ENCODE results near the gene OGDH.
"Not testable (repeated sequence)": the region's sequence is repeated elsewhere in the genome, so short reads cannot be mapped to it uniquely, and the experiment has no call there.

OGDH gene

DNA sequence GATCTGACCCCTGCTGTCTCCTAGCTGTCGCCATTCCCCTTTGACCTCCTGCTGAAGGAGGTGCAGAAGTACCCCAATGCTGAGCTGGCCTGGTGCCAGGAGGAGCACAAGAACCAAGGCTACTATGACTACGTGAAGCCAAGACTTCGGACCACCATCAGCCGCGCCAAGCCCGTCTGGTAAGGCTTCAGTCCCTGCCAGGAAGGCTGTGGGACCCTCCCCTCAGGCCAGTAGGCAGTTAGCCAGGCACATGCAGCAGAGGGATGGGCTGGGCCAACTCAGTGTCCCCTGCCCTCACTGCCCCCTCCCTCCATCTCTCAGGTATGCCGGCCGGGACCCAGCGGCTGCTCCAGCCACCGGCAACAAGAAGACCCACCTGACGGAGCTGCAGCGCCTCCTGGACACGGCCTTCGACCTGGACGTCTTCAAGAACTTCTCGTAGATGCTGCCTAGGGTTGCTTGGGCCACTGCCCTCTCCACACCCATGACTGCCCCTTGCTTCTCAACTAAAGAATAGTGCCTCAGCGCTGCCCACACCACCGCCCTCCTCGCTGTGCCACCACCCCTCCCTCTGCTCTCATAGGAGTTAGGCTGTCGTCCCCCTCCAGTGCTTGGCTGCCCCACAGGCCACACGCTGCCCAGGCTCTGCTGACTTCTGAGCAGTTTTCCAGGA, 101.3 kb downstream of the OGDH start:
- DNase-seq (ENCODE audit: low spot score), result no peak

DNA sequence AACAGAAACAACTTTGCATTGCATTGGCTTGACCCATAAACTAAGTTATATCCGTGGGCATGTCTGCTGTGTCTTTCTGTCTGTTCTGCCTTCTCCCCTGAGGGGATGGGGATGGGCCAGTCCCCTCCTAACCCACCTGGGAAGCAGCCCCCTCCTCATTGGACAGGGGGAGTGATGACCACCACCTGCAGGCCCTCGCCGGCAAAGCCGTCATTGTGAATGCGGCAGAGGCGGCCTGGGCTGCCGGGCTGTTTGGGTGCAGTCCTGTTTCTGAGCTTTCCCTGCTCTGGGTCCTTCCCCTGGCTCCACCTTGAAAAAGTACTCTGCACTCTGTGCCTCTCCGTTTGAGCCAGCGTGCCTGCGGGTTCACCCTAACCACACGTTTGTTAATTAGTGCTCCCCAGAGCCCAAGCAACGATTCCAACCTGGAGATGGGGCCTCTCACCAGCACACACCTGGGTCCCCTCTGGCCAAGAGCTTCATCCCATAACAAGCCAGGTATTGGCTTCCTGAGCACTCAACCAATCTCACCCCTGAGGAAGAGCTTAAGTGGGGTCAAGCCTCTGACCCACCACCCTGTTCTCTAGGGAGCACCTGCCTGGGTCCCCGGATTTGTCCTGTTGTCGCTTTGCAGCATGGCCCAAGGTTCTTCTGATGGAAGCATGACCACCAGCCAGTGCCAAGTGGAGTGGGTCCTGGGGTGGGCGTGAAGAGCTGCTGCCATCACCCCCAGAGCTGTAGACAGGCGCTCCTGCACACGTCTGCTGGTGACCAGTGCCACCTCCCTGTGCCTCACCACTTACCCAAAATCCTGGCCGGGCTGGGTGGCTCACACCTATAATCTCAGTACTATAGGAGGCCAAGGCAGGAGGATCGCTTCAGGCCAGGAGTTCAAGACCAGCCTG, 102.8 kb downstream of the OGDH start:
- peak; percentile 53 for DNase-seq (ENCODE audit: low spot score)

DNA sequence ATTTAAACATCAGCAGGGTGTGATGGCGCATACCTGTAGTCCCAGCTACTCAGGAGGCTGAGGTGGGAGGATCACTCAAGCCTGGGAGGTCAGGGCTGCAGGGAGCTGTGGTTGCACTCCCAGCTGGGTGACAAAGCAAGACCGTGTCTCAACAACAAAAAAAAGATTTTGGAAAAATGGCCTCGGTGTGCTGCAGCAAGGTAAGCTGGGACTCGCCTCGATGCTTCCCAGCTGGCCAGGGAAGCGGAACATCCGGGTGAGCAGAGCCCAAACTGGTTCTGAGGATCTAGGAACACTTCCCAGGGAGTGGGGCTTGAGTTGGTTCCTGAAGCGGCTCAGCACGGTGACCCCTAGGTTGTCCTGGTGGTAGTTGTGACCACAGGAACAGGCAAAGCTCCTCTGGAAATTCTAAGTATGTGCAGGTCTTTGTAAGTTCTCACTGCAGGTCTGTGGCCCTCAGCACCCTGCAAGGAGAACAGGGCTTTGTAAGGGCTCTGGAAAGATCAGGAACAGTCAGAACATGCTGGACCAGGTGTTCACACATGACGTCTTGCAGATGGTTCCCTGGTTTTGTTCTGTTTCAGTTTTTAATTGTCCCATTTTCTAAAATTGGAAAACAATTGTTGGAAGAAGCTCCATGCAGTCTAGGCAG, 103.6 kb downstream of the OGDH start:
- DNase-seq (ENCODE audit: low spot score), result no peak

DNA sequence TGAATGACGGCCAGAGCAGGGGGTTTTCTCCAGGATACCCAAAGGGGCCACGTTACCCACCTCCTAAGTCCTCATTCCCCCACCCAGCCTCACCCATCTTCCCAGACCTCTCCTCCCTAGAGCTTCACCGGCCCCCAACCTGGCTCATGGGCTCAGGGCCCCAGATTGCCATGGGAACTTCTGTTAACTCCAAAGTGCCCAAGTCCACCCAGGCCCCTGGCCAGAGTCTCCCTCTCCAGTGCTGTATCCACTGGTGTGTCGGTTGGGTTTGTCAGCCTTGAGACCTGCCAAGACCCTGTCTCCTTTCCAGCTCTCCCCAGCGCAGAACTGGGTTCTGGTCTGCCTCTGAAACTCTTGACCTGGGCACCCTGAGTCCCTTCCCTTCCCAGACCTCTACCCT, 105.1 kb downstream of the OGDH start:
- no peak for DNase-seq (ENCODE audit: low spot score)

DNA sequence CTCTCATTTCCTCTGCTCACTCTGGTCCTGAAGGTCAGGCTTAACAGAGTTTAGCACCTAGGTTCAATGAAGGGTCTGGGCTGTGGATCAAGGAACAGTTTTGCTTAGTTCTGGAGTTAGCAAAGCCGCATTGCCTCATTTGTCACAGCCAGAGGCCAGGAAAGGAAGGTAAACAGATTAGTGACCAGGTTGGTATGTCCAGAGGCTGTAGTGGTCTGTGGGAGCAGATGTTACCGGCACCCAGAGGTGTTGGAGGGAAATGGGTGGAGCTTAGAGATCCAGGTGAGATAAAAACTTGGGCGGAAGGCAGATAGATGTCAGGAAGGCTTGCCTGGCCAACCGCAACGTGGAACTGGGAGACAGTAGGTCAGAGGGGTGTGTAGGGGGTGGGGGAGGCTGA, 105.6 kb downstream of the OGDH start:
- no peak for DNase-seq (ENCODE audit: low spot score)

DNA sequence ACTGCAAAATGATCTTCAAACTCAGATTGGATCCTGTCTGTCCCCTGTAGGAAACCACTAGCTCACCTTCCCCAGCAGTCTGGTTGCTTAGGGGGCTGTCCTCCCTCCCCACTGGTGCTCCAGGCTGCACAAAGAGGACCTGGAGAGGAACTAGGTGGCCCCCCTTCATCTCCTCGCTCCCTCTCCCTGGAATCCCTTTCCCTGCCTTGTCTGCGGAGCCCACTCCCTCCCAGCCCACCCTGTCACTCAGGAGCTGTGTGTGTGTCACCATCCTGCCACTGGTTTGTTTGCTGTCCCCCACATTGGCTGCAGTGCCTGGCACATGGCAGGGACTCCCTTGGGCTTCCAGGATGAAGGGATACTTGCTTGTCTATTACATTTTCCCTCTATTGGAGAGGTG, 106.7 kb downstream of the OGDH start:
- no peak for DNase-seq (ENCODE audit: low spot score)

DNA sequence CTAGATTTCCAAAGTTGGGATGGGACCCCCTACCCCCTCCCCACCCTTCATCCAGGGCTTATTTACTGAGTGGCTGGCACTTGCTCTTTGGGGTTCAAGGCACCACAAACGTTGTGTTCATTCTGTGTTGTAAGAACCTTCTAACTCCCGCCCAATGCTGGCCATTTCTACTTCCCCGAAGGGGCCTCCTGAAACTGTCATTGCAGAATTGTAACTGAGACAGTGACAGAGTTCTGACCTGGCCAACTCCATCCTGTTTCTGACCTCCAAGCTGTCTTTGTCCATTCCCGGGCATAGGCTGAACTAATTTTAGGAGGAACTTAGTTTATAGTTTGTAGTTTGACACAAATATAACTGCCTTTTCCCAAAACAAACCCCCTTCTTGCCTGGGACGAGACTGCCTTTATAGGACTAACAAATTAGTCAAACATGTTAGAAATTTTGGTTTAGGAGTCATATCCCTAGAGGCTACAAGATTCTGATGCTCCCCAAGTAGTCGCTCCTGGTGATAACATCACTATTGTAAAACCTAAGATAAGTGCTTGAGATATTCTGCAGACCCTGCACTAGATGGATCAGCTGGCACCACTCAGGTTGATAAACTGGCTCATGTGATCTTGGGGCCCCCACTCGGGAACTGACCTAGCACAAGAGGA, 107.4 kb downstream of the OGDH start:
- no peak for DNase-seq (ENCODE audit: low spot score)

DNA sequence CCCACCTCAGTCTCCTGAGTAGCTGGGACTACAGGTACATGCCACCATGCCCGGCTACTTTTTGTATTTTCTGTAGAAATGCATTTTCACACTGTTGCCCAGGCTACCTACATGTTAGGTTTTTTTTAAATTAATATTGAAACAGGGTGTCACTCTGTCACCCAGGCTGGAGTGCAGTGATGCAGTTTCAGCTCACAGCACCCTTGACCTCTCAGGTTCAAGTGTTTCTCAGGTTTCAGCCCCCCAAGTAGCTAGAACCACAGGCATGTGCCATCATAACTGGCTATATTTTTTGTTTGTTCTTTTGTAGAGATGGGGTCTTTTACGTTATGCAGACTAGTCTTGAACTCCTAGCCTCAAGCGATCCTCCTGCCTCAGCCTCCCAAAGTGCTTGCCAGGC, 109.8 kb downstream of the OGDH start:
- DNase-seq (ENCODE audit: low spot score), result no peak

DNA sequence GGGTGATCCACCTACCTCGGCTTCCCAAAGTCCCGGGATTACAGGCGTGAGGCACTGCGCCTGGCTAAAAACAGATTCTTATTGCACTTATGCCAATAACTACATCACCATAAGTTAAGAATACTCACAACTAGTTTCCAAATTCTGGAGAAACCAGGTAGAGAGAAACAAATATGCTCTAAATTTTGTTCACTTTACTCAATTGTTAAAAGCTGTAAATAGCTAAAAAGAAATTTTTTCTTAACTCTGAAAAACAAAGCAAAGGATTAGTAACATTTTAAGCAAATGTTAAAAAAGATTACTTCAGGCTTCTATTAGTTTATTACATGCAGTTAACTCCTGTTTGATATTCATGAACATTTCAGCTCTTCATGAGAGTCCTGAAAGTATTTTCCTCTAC, 113.9 kb downstream of the OGDH start:
- DNase-seq (ENCODE audit: low spot score), result no peak

DNA sequence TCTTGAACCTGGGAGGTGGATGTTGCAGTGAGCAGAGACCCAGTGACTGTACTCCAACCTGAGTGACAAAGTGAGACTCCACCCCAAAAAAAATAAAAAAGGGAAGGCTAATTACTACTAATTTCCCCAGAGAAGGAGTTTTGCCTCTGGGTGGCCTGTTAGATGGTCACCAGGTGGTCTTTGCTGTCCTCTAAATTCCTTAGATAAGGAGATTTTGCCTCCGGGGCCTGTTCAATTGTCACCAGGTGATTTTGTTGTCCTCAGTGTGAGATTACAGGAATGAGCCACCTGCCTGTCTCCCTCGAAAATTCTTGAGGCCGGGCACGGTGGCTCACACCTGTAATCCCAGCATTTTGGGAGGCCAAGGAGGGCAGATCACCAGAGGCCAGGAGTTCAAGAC, 117.8 kb downstream of the OGDH start:
- no peak for DNase-seq (ENCODE audit: low spot score)

DNA sequence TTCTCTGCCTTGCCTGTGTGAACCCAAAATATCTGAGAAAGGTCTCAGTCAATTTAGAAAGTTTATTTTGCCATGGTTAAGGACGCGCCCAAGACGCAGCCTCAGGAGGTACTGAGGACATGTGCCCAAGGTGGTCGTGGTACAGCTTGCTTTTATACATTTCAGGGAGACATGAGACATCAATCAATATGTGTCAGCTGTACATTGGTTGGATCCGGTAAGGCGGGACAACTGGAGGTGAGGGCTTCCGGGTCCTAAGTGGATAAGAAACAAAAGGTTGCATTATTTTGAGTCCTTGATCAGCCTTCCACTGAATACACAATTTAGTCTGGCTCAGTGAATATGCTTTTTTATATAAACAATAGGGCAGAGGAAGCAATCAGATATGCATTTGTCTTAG, 119.8 kb downstream of the OGDH start:
- DNase-seq (ENCODE audit: low spot score), result not testable (repeated sequence)

DNA sequence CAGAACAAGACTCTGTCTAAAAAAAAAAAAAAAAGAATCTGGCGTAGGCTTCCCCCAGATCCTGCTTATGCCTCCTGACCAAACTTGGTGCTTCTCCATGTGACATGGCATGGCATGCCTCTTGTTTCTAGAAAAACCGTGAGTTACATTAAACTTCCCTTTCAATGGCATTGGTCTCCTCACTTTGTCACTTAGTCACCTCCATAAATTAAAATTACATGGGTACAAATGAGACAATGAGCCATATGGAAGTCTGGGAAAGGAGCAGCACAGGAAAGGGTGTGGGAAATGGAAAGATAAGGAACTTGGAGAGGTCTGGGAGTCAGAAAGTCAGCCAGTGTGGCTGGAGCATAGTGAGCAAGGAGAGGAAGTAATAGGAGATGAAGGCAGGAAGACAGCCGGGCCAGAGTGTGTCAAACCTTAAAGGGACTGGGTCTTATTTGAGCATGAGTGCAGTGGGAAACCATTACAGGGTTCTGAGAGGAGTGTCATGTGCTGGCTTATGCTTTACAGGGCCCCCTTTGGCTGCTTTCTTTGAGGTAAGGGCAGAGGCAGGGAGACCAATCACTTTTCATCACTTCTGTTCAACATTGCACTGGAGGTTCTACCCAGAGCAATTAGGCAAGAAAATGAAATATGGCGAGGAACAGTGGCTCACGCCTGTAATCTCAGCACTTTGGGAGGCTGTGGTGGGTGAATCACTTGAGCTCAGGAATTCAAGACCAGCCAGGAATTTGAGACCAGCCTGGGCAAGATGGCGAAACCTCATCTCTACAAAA, 120.9 kb downstream of the OGDH start:
- peak; percentile 1 for DNase-seq (ENCODE audit: low spot score)

DNA sequence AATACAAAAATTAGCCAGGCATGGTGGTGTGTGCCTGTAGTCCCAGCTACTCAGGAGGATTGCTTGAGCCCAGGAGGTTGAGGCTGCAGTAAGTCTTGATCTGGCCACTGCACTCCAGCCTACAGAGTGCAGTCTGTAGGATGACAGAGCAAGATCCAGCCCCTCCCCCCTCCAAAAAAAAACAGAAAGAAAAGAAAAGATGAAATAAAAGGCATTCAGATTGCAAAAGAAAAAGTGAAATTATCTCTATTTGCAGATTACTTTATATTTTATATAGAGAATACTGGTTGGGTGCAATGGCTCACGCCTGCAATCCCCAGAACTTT, 121.5 kb downstream of the OGDH start:
- no peak for DNase-seq (ENCODE audit: low spot score)

DNA sequence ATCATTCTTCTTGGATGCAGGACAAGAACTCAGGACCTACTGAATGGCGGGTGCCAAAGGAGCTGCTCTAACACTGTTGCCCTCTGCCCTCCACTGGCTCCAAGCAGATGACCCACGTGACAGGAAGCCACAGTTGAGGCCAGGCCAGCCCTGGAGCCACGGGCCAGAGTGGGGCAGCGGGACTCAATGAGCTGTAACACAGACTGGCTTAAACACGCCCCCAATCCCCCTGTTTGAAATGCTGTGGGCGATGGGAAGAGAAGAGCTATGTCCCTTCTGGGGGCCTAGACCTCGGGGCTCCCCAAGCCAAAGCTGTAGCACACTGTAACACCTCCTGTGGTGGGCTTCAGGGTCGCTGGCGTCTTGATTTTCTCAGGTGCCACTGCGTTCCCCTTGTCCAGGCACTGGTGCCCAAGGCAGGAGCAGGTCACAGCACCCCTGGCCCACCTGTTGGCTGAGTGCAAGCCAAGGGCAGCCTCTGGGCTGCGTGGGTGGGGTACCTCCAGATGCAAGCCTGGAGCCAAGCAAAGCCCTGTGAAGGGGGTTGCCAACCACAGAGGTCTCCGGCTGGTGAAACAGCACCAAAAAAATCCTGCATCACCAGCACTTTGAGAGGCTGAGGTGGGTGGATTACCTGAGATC, 123.6 kb downstream of the OGDH start:
- DNase-seq (ENCODE audit: low spot score), result no peak

DNA sequence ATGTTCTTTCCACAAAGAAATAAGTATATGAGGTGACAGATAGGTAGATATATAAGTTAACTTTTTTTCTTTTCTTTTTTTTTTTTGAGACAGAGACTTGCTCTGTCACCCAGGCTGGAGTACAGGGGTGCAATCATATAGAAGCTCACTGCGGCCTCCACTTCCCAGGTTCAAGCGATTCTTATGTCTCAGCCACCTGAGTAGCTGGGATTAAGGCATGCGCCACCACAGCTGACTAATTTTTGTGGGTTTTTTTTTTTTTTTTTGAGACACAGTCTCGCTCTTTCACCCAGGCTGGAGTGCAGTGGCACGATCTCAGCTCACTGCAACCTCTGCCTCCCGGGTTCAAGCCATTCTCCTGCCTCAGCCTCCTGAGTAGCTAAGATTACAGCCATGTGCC, 126.5 kb downstream of the OGDH start:
- not testable (repeated sequence) for DNase-seq (ENCODE audit: low spot score)

DNA sequence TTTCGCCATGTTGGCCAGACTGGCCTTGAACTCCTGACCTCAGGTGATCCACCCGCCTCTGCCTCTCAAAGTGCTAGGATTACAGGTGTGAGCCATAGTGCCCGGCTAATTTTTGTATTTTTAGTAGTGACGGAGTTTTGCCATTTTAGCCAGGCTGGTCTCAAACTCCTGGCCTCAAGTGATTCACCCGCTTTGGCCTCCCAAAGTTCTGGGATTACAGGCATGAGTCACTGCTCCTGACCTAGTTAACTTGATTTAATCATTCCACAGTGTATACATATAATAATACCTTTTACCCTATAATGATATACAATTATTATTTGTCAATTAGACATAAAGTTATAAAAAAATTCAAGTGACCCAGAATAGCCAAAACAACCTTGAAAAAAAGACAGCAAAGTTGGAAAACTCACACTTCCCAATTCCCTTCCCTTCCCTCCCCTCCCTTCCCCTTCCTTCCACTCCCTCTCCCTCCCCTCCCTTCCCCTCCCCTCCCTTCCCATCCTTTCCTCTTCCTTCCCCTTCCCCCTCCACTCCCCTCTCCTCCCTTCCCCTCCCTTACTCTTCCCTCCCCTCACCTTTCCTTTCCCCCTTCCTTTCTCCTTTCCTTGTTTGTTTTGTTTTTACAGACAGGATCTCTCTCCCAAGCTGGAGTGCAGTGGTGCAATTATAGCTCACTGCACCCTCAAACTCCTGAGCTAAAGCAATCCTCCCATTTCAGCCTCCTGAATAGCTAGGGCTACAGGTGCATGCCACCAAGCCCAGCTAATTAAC, 127.5 kb downstream of the OGDH start:
- DNase-seq (ENCODE audit: low spot score), result no peak

DNA sequence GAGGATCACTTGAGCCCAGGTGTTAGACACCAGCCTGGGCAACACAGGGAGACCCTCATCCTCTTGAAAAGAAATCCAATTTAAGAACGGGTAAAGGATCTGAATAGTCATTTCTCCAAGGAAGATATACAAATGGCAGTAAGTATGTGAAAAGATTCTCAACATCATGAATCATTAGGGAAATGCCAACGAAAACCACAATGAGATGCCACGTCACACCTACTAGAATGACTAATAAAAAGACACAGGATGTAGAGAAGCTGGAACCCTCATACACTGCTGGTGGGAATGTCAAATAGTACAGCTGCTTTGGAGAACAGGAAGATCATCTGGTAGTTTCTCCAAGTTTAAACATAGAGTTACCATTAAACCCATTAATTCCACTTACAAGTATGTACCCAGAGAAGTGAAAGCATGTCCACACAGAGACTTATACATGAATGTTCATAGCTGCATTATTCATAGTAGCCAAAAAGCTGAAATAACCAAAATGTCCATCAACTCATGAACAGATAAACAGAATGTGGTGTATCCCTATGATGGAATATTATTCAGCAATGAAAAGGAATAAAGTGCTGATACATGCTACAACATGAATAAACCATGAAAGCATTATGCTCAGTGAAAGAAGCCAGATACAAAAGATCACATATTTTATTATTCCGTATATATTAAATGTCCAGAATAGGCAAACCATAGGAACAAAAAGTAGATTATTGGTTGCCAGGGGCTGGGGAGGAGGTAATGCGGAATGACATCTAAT, 129.2 kb downstream of the OGDH start:
- DNase-seq (ENCODE audit: low spot score), result no peak

DNA sequence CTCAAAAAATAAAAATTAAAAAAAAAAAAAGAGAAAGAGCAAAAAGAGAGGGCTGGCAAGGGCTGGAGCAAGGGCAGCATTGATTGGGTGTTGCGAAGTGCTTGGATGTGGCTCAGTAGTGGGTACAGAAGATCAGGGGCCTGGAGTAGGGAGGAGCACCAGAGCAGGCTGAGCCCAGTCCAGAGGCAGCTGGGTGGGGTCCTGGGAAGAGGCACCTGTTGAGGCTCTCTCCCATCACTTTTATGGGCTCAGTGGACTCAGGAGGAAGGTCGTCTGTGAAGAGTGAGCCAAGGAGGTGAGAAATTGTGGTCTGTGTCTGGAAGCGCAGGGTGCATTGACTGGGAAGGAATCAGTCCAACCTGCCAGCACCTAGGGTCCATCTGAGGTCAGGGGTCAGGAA, 130.5 kb downstream of the OGDH start:
- no peak for DNase-seq (ENCODE audit: low spot score)

DNA sequence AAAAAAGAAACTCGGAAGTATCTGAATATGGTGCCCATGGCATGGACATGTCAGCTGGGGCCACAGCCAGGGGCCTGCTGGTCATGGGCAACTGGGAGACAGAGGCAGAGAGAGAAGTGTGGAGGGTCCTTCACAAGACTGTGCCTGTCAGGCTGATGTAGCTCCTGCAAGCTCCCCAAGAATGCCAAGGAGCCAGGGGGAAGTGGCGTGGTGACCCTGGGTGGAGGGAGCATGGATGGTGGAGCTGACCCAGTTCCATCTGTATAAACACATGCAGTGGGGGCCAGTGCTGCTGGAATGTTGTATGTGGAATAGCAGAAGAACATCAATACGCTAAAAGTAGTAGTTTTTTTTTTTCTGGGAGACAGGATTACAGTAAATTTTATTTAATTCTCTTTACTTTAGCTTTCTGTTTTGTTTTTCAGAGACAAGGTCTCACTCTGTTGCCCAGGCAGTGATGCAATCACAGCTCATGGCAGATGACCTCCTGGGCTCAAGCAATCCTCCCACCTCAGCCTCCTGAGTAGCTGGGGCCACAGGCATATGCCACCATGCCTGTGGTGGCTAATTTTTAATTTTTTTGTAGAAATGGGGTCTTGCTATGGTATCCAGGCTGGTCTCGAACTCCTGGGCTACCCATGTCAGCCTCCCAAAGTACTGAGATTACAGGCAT, 131.8 kb downstream of the OGDH start:
- no peak for DNase-seq (ENCODE audit: low spot score)

All from iPS-NIHi11 (cell line).